Measurements from ENCODE around the gene LDLRAD3.

DNA sequence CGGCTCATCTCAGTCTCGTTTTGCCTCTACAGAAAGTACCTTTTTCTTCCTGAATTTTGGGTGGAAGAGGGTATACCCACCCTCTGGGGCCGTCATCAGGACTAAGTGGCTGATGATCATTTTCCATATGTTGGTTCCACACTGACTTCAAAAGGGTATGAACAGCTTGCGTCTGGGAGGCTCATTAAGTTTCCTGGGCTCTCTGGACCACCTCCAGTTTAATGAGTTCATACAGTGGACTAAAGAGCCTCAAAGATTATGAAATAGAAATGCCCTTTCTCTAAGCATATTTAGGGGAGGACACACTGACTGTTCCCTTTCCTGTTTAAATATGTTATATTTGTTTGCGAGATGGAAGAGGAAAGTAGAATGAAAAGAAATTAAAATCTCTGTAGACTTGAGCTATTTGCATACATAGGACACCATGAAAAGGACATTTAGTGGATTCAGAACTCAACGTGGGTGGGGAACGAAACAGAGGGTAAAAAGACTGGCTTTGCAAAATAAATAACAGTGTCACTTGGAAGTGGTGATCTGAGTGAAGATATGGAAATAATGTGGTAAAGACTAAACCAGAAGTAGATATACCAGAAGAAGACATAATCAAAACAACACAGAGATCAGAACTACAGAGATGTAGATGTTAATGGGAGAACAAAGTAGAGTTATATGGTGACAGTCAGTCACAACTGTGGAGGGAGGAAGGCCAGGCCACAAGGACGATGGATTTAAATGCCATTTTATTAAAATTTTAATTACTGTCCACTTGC, 18.7 kb downstream of the LDLRAD3 start:
- TF ChIP-seq, protein P1, sequence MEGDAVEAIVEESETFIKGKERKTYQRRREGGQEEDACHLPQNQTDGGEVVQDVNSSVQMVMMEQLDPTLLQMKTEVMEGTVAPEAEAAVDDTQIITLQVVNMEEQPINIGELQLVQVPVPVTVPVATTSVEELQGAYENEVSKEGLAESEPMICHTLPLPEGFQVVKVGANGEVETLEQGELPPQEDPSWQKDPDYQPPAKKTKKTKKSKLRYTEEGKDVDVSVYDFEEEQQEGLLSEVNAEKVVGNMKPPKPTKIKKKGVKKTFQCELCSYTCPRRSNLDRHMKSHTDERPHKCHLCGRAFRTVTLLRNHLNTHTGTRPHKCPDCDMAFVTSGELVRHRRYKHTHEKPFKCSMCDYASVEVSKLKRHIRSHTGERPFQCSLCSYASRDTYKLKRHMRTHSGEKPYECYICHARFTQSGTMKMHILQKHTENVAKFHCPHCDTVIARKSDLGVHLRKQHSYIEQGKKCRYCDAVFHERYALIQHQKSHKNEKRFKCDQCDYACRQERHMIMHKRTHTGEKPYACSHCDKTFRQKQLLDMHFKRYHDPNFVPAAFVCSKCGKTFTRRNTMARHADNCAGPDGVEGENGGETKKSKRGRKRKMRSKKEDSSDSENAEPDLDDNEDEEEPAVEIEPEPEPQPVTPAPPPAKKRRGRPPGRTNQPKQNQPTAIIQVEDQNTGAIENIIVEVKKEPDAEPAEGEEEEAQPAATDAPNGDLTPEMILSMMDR (IDR thresholded peaks at IDR 0.05), result no peak
- TF ChIP-seq POLR2A (IDR thresholded peaks at IDR 0.05) (no peak), POLR2AphosphoS5 (IDR thresholded peaks at IDR 0.05) (no peak)

Data from prostate gland (tissue), 2 donors.